Psoas muscle (tissue), 8 donors: ENCODE results near the gene ANKMY2. TPM values are rescaled to one million over a fixed set of nuclear protein-coding genes. Genes with fewer than 3 reads are reported as not detected.
A peak's percentile ranks its signal among the peaks of the same experiment; 100 is the strongest.

ENCODE experiments used
- ATAC-seq, 4 donors: fragments of 200-7000 bp; cut with Tn5 transposase; one replicate each; pipeline ENCODE4 v1.9.1; 2020; ENCODE audit warnings: moderate library complexity in 3 of 4, mild to moderate bottlenecking in 2 of 4
- DNase-seq, 2 donors: peaks; one replicate each; pipeline ENCODE4 v3.0.0-alpha.2; 2020
- H3K27ac ChIP-seq: fragments of 200-600 bp; one replicate; pipeline ENCODE4 v1.8.0; 2022
- H3K27me3 ChIP-seq, 3 donors: fragments of 200-600 bp in 1 of 3; one replicate each; pipeline versions ENCODE4 v1.6.1 to v1.8.0; 2013 to 2022; ENCODE audit warnings: low read length in 2 of 3, mild to moderate bottlenecking in 2 of 3, moderate library complexity in 1 of 3; ENCODE audit not compliant: insufficient read depth in 3 of 3
- H3K36me3 ChIP-seq, 2 donors: fragments of 200-600 bp in 1 of 2; one replicate each; pipeline versions ENCODE4 v1.6.1 to v1.8.0; 2013 to 2022; ENCODE audit warnings: low read depth in 1 of 2, mild to moderate bottlenecking in 1 of 2, moderate library complexity in 1 of 2; ENCODE audit not compliant: insufficient read depth in 1 of 2
- H3K4me1 ChIP-seq: fragments of 200-600 bp; one replicate; pipeline ENCODE4 v1.8.0; 2022
- H3K4me3 ChIP-seq: fragments of 200-600 bp; one replicate; pipeline ENCODE4 v1.8.0; 2022; ENCODE audit warnings: mild to moderate bottlenecking
- H3K9me3 ChIP-seq: fragments of 200-600 bp; one replicate; pipeline ENCODE4 v1.8.0; 2022
- CTCF ChIP-seq: fragments of 200-600 bp; IDR thresholded peaks from one replicate; pipeline ENCODE4 v1.8.0; 2022; ENCODE audit warnings: antibody characterized with exemption
- WGBS, 3 donors: extraction: QIAGEN DNeasy Blood & Tissue Kit; methylation state at CpG; one replicate each; pipeline versions ENCODE4 v1.1.6 to v1.1.7; 2013; 5-methylcytosine and 5-hydroxymethylcytosine counted together
- intact Hi-C, 2 donors: fragments of 100-400 bp; cut with DNase I; formaldehyde crosslinking; loops; one replicate each; pipeline versions ENCODE4 v1.11.0 to v1.14.2; 2022
- polyA plus RNA-seq, 3 donors: library from polyadenylated mRNA; stranded (reverse); fragments of 200-250 nt; gene quantifications; one replicate each; pipeline ENCODE4 v1.2.3, GENCODE V29; 2013
- total RNA-seq, 4 donors: library from RNA; stranded (reverse); fragmentation: NEBNext Ultra II Directional in 2 of 4; extraction: Animal tissue kit (Norgen Biotek cat#: 25700) in 2 of 4; gene quantifications; one replicate each; pipeline versions ENCODE4 v1.2.1 to v1.2.4, GENCODE V29; 2021 to 2023
- donor health status: healthy with polysubstance abuse.
- donor health status: DM: no; HTN: no; CAD: no; lungs with moderate emphysema.
- donor health status: Bipolar disorder and iron deficiency.
- donor health status: healthy.
- donor health status: DM: yes; HTN: yes; CAD: no.
- donor health status: DM: no; HTN: no; CAD: no.
- donor health status: DM: no; HTN: no; CAD: no.
- donor health status: DM: yes; HTN: yes; CAD: no.

Gene ANKMY2
- total and polyA plus RNA-seq, 7 donors: 4.5 to 16.2 (median 9.9) TPM

- Histone ChIP-seq H3K9me3 (no peaks in the 10 kb centered on the region), H3K4me3 (no peak overlapping the region), H3K27me3 (no peaks in the 10 kb centered on the region), H3K27ac (peak overlapping the region; percentile 69), H3K36me3 (peaks cover 0 to 15% of the 10 kb centered on the region in 2 donors), H3K4me1 (peaks cover 33% of the 10 kb centered on the region)
- intact Hi-C loops: no loop called here
- ATAC-seq (peak; percentile 78 to 92 (median 89)), DNase-seq (peak; percentile 23 to 48)
- 15 to 24% (median 21%) methylated on average over 4 of the region's 4 CpGs for WGBS, 3 donors
- TF ChIP-seq CTCF: no peak
Measured at GRCh38 chr7:16634271-16634738, 11.2 kb downstream of the ANKMY2 start.

GRCh38 chr7:16630654-16631053 lies 14.9 kb downstream of the ANKMY2 start:
- Histone ChIP-seq H3K4me1 (peaks cover 14% of the 10 kb centered on the region), H3K27me3 (no peaks in the 10 kb centered on the region), H3K36me3 (peaks cover 2 to 24% of the 10 kb centered on the region in 2 donors), H3K4me3 (no peak overlapping the region), H3K27ac (no peak overlapping the region), H3K9me3 (no peaks in the 10 kb centered on the region)
- DNase-seq (no peak), ATAC-seq (no peak)
- WGBS, 3 donors: 62 to 78% (median 78%) methylated on average over 1 of the region's 1 CpG
- intact Hi-C loops: no loop called here
- TF ChIP-seq CTCF: no peak

GRCh38 chr7:16627236-16627635 lies 18.3 kb downstream of the ANKMY2 start:
- Histone ChIP-seq H3K9me3 (no peaks in the 10 kb centered on the region), H3K27ac (no peak overlapping the region), H3K36me3 (peaks cover 2 to 47% of the 10 kb centered on the region in 2 donors), H3K4me1 (no peaks in the 10 kb centered on the region), H3K27me3 (no peaks in the 10 kb centered on the region), H3K4me3 (no peak overlapping the region)
- ATAC-seq: no peak
- DNase-seq: no peak
- 69 to 91% (median 88%) methylated on average over 2 of the region's 2 CpGs for WGBS, 3 donors
- no peak for TF ChIP-seq CTCF
- intact Hi-C loops: loop anchor here in 1 of 2 donors (5.0 kb wide), 1 partner anchor 45 kb away; no protein-coding TSS in a partner anchor

- 93 to 95% (median 94%) methylated on average over 2 of the region's 2 CpGs for WGBS, 3 donors
- intact Hi-C loops: loop anchor here in 1 of 2 donors (5.0 kb wide), 1 partner anchor 46 kb away; no protein-coding TSS in a partner anchor
- Histone ChIP-seq H3K36me3 (peaks cover 2 to 48% of the 10 kb centered on the region in 2 donors), H3K4me1 (no peaks in the 10 kb centered on the region), H3K9me3 (no peaks in the 10 kb centered on the region), H3K27me3 (no peaks in the 10 kb centered on the region), H3K4me3 (no peak overlapping the region), H3K27ac (no peak overlapping the region)
- no peak for TF ChIP-seq CTCF
- no peak for DNase-seq
- ATAC-seq: no peak
Measured at GRCh38 chr7:16626388-16626787, 19.2 kb downstream of the ANKMY2 start.

- H3K9me3 ChIP-seq: no peaks in the 10 kb centered on the region
- peaks cover 0 to 51% of the 10 kb centered on the region in 2 donors for H3K36me3 ChIP-seq
- H3K27me3 ChIP-seq: no peaks in the 10 kb centered on the region
- peaks cover 5% of the 10 kb centered on the region for H3K4me1 ChIP-seq
- intact Hi-C loops: no loop called here
- 61 to 80% (median 64%) methylated on average over 2 of the region's 2 CpGs for WGBS, 3 donors
- DNase-seq (no peak), ATAC-seq (peak; percentile 96 to 98 (median 97))
- no peak for TF ChIP-seq CTCF
- H3K27ac ChIP-seq: peak overlapping the region; percentile 72
- H3K4me3 ChIP-seq: peak overlapping the region; percentile 19
Measured at GRCh38 chr7:16619979-16620408, 25.6 kb downstream of the ANKMY2 start.
